Left colon (tissue), 2 donors: ENCODE measurements around the gene EDIL3. TPM values are rescaled to one million over a fixed set of nuclear protein-coding genes. Genes with fewer than 3 reads are reported as not detected.

ENCODE experiments used
- ATAC-seq: fragments of 200-7000 bp; cut with Tn5 transposase; one replicate; pipeline ENCODE4 v1.9.1; 2020; ENCODE audit warnings: mild to moderate bottlenecking, moderate library complexity
- DNase-seq, 2 donors: peaks; one replicate each; pipeline ENCODE4 v3.0.0-alpha.2; 2020
- intact Hi-C, 2 donors: fragments of 100-400 bp; cut with DNase I in 1 of 2; cut with micrococcal nuclease in 1 of 2; formaldehyde crosslinking; loops; one replicate each; pipeline versions ENCODE4 v1.11.2 to v1.14.0; 2022; cut with DNase I, micrococcal nuclease
- total RNA-seq, 2 donors: library from RNA; stranded (reverse); fragmentation: NEBNext Ultra II Directional; extraction: Animal tissue kit (Norgen Biotek cat#: 25700); gene quantifications; one replicate each; pipeline ENCODE4 v1.2.1, GENCODE V29; 2021
- donor health status: DM: no; HTN: no; CAD: no.
- donor health status: DM: yes; HTN: yes; CAD: no.

Gene EDIL3
- total RNA-seq, 2 donors from 2014 or later: 38.1 to 48.7 TPM

GRCh38 chr5:83911367-83911919 lies 473.2 kb downstream of the EDIL3 start:
- ATAC-seq (no peak), DNase-seq (no peak)
- intact Hi-C loops: no loop called here

GRCh38 chr5:83900306-83900705 lies 484.4 kb downstream of the EDIL3 start:
- intact Hi-C loops: no loop called here
- DNase-seq: no peak
- ATAC-seq: no peak

DNA sequence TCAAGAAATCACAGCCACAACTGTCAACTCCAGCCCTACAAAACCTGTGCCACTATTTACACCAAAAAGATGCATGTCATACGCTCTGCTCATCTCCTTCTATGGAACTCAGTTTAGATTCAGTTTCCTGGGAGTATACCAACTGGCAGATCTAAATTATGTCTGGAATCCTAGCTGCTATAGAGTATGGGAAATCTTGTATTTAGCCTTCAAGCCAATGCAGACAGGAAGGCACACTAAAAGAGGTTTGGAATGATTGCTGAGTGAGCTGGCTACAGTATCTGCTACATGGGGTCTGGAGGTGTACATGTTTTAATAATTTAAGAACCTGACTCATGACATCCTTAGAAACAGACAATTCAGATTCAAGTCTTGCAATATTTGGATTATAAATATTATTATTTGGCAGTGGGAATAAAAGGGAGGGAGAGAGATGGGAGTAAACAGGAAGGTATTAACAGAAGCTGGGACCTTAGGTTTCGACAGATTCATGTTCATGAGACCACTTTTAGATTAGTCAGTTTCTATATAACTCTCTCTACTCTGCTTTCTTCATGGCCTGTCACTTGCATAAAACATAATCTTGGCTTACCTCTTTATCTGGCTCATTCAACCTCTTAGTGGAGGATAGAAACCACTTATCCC lies 485.2 kb downstream of the EDIL3 start:
- ATAC-seq: no peak
- DNase-seq: no peak
- intact Hi-C loops: no loop called here

DNA sequence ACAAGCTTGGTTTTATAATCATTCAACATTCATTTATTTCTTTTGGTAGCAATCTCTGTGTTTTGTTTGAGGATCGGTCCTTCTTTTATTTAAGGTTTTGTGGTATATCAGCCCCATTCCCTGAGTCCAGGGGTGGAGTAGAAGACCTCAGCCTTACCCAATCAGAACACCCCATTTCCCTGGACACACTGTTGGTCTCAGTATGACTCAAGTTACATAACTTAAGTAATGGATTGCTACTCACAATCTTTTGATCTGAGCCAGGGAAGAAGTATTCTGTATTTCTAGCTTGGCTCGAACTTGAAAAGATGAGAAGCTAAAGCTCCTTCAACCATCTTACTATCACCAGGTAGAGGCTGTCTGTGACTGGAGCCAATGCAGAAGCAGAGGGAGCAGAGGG lies 488.8 kb downstream of the EDIL3 start:
- DNase-seq: no peak
- ATAC-seq: no peak
- intact Hi-C loops: no loop called here

DNA sequence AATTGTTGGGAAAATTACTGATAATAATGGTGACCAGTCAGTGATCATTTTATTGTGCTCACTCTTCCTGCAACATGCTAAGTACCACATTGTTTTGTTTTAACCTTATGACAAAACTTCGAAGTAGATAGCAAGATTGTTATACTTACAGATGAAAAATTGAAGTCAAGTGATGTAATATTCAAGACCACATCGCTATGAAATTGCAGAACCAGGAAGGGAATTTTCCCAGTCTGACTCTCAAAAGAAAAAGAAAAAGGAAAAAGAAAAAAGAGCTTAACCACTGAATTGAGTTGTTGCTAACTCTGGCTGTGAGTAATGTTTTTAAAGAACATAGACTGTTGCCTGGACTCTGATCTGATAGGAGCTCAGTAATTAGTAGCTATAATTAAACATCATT lies 493.4 kb downstream of the EDIL3 start:
- ATAC-seq (no peak), DNase-seq (no peak)
- intact Hi-C loops: no loop called here
